Measurements from ENCODE around the gene CAMK2D.

CAMK2D gene

DNA sequence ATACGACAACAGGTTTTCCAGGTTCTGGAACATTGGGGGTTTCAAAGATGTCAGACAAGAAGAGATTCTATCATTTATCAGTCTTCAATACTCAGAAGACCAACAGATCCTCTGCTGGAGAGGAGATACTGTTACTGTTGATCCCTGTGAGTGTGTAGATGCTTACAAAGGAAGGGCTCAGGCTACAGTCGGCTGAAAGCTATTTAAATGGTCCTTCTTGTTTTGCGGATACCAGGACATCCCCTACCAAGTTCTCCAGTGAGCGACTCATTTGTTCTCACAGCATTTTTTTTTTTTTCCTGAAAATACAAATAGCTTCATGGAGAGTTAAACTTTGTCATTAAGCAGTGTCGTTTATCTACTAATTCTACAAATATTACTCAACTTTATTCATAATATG, 201.6 kb downstream of the CAMK2D start:
- DNase-seq: no peak

DNA sequence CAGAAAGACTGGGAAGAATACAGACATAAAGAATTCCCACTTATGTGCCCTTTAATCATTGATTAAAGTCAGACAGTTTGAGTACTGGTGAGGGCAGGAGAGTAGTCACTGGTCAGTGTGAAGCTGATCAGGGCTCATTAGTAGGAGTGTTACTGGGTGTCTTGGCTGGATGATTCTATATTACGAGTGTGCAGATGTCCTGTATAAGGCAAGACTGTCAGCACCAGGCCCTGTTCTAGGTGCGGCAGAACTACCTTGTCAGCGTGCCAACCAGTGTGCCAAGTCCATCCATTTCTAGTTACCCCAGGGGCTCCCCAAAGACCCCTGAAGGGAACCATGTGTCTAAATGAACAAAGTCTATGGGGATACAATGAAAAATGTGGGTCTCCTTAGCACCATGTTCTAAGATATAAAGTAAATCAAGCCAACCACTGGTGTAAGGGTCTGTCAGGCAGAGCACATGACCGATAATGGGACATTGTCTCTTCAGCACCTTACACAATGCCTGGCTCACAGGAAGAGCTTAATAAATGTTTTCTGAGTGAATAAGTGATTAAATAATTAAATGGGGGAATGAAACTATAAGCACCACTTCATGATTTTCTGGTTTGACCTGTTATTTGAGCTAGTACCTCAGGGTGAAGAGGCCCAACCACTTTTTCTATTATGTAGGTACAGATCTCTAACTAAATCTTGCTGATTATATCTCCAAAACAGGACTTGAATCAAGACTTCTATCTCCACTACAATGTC, 205.0 kb downstream of the CAMK2D start:
- no peak for DNase-seq

DNA sequence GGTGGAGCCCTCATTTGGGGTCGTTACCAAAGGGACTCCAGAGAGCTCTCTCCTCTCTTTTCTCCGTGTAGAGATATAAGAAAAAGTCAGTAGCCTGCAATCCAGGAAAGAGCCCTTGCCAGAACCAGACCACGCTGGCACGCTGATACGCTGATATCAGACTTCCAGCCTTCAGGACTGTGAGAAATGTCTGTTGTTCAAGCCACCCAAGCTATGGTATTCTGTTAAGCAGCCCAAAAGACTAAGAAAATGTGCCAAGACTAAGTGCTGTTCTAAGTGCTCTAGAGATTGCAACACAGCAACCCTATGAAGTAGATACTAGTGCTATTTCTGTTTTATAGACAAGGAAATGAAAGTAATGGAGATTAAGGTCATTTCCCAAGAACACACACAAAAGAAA, 205.7 kb downstream of the CAMK2D start:
- no peak for DNase-seq

GRCh38 chr4:113553082-113553481, 208.5 kb downstream of the CAMK2D start:
- no peak for DNase-seq

- no peak for DNase-seq
Measured at GRCh38 chr4:113550510-113550909, 211.0 kb downstream of the CAMK2D start.

DNA sequence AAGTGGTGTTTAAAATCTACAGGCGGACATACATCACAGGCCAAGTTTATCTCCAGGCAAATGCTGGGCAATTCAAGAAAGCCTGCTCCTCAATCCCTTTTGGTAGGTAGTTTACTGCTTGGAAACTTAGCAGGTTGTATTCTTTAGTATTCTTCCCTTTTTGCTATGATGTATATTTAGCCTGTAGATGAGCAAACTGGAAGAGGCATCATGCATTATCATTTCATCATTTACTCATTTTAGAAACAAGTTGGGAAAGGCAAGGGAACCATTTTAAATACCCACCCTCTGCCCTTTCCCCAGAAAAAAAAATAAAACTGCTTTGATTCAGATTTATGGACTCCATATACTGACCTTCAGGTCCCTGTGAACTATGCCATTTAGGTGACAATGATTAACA, 213.2 kb downstream of the CAMK2D start:
- no peak for DNase-seq

DNA sequence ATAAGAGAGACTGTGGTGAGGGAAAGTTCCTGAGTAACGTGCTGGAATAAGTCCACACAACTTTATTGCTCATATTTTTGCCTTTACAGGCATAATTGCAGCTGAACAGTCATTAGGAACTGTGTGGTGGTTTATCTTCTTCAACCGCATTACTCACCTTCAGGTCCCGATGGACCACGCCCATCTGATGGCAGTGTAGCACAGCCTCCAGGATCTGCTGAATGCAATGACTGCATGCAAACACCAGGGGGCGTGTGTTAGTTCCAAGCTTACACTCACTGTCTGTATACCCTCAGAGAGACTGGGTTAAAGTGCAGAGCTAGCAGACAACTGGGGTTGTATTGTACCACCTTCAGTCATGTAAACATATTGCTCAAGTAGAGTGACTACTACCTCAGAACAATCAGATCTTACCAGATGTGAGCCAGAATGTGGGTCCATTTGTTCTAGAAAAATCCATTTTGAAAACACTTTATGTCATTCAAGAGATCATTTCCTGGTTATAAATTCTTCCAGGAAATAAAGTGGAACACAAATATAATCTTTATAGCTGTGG, 214.0 kb downstream of the CAMK2D start:
- peak; percentile 69 for DNase-seq

GRCh38 chr4:113541933-113542332, 219.6 kb downstream of the CAMK2D start:
- no peak for DNase-seq

GRCh38 chr4:113540859-113541258, 220.7 kb downstream of the CAMK2D start:
- no peak for DNase-seq

DNA sequence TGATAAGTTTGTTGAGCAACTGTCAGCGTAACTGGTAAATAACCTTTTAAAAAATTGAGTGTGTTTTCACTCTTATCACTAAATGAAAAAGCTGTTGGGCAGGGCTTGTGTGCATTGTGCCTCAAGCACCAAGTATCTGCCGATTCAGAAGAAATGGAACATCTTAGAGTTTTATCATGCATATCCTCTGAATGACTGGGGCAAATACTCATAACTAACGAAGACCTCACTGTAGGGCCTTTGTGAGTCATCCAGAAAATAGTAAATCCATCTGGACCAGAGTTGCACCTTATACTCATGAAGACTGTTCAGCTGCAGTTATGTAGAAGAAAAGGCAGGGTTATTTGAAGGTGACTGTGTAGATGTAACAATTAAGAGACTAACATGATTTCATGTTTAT, 222.1 kb downstream of the CAMK2D start:
- DNase-seq: no peak

- no peak for DNase-seq
Measured at GRCh38 chr4:113537628-113538027, 223.9 kb downstream of the CAMK2D start.

DNA sequence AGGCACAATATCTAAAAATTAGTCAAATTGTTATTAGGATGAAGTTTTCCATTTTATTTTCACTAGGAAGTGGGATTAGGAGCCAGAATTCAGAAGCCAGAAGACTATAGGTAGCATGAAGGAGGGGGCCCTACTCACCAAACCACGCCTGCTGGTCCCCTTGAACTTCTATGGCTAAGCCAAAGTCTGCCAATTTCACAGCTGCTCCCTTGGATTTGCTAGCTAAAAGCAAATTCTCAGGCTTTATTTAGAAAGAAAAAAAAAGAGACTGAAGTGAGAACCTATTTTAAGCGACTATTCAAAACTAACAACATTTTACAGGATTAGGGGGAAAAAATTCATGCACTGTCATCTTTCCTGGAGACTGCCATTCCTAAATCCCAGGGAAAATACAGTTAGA, 224.3 kb downstream of the CAMK2D start:
- no peak for DNase-seq

- no peak for DNase-seq
Measured at GRCh38 chr4:113534711-113535110, 226.8 kb downstream of the CAMK2D start.

DNA sequence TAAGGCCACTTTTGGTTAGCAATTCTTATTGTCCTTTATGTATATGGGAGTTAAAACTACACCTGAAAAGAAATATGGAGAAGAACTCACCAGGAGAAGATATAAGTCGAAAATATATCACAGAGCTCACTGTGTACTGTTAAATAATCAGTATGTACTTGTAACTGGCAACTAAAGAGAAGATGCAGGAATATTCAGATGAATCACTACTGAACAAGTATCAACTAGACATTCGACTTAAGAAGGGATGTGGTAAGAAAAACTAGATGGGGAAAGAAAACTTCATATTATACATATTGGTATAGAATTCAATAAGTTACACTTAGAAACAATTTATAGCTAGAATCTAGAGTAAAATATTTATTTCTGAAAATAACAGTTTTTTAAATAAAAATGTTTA, 230.0 kb downstream of the CAMK2D start:
- DNase-seq: no peak

GRCh38 chr4:113528395-113528794, 233.1 kb downstream of the CAMK2D start:
- no peak for DNase-seq

GRCh38 chr4:113525521-113525920, 236.0 kb downstream of the CAMK2D start:
- no peak for DNase-seq

- DNase-seq: no peak
Measured at GRCh38 chr4:113524505-113525186, 236.9 kb downstream of the CAMK2D start.

GRCh38 chr4:113524096-113524495, 237.4 kb downstream of the CAMK2D start:
- DNase-seq: no peak

- DNase-seq: no peak
Measured at GRCh38 chr4:113522433-113522832, 239.1 kb downstream of the CAMK2D start.

DNA sequence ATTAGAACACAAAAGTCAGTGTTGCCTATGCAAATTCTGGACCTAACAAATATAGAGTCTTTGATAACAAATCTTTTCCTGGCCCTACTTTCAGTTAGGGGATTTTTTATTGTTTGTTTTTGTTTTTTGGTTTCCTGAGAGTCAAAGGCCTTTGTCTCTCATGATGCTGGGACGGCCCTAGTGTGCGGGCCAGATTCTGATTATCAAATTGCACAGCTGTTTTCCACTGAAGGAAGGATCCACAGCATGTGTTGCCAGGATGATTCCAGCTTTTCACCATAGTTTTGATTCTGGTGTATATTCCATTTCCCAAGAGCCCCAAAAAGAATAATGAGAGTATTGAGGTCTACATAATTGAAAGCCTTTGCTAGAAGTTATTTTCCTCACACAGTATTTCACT, 248.2 kb downstream of the CAMK2D start:
- no peak for DNase-seq

GRCh38 chr4:113512880-113513279, 248.7 kb downstream of the CAMK2D start:
- DNase-seq: no peak

GRCh38 chr4:113511944-113512343, 249.6 kb downstream of the CAMK2D start:
- no peak for DNase-seq

DNA sequence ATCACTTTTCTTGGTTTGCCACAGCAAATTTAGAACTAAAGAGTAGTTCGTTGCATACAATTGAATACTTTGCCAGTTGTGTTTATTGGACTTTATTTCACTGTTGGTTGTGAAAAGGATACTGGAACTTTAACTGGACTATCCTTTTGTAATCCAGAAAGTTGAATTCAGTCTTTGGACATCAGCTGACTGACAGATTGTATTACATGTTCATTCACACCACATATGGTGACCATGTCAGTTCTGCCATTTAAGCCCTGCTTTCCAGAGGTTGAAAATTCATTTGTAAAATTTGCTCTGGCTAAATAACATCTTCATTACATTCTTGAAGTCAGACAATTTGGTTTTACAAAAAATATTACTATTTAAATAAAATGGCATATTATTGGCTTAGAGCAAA, 251.7 kb downstream of the CAMK2D start:
- DNase-seq: no peak

- no peak for DNase-seq
Measured at GRCh38 chr4:113505044-113505443, 256.5 kb downstream of the CAMK2D start.
